ENCODE results near the gene ADAMTS2.

Gene ADAMTS2

GRCh38 chr5:179301376-179301775, 43.9 kb downstream of the ADAMTS2 start:
- H3K9ac ChIP-seq (ENCODE audit: low read depth, low read length), result no peak overlapping the region
- H3K9me3 ChIP-seq (ENCODE audit: control insufficient read depth, insufficient read depth, low read length), result no peaks in the 10 kb centered on the region
- no peak overlapping the region for H3K4me3 ChIP-seq (ENCODE audit: low read depth, low read length)
- H3K27me3 ChIP-seq (ENCODE audit: control insufficient read depth, insufficient read depth, low read length), result no peaks in the 10 kb centered on the region
- H3K36me3 ChIP-seq (ENCODE audit: control insufficient read depth, insufficient read depth, low read length), result no peaks in the 10 kb centered on the region
- H3K4me1 ChIP-seq (ENCODE audit: control insufficient read depth, insufficient read depth, low read length), result no peaks in the 10 kb centered on the region

DNA sequence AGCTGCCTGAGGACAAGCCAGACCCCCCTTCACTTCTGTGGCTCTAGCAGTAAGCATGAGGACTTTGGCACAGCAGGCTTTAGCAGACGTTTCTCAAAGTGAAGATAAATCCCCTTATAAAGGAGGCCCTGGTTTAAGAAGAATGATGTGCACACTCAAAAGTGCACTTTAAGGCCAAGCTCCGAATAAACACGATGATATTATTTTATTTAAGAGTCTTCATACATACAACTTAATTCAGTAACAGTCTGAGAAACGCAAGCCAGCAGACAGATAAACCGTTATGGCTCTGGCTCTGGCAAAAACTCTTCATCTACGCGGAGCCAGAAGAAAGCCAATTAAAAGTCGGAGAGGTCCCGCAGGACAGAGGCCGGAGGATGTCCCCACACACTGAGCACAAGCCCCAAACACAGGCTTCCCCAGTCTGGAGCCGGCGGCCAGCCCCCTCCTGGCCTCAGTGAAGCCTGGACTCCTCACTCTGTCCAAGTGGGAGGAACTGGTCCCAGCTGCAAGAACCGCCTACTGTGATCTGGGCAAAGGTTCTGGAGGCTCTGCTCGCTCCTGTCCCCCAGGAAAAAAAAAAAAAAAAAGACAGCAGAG, 44.6 kb downstream of the ADAMTS2 start:
- no peak overlapping the region for H3K4me3 ChIP-seq (ENCODE audit: low read depth, low read length)
- no peaks in the 10 kb centered on the region for H3K9me3 ChIP-seq (ENCODE audit: control insufficient read depth, insufficient read depth, low read length)
- no peaks in the 10 kb centered on the region for H3K4me1 ChIP-seq (ENCODE audit: control insufficient read depth, insufficient read depth, low read length)
- H3K36me3 ChIP-seq (ENCODE audit: control insufficient read depth, insufficient read depth, low read length), result no peaks in the 10 kb centered on the region
- H3K9ac ChIP-seq (ENCODE audit: low read depth, low read length), result no peak overlapping the region
- no peaks in the 10 kb centered on the region for H3K27me3 ChIP-seq (ENCODE audit: control insufficient read depth, insufficient read depth, low read length)

GRCh38 chr5:179298181-179298993, 46.9 kb downstream of the ADAMTS2 start:
- no peaks in the 10 kb centered on the region for H3K27me3 ChIP-seq (ENCODE audit: control insufficient read depth, insufficient read depth, low read length)
- H3K4me1 ChIP-seq (ENCODE audit: control insufficient read depth, insufficient read depth, low read length), result no peaks in the 10 kb centered on the region
- no peaks in the 10 kb centered on the region for H3K9me3 ChIP-seq (ENCODE audit: control insufficient read depth, insufficient read depth, low read length)
- H3K4me3 ChIP-seq (ENCODE audit: low read depth, low read length), result no peak overlapping the region
- H3K36me3 ChIP-seq (ENCODE audit: control insufficient read depth, insufficient read depth, low read length), result no peaks in the 10 kb centered on the region
- no peak overlapping the region for H3K9ac ChIP-seq (ENCODE audit: low read depth, low read length)

DNA sequence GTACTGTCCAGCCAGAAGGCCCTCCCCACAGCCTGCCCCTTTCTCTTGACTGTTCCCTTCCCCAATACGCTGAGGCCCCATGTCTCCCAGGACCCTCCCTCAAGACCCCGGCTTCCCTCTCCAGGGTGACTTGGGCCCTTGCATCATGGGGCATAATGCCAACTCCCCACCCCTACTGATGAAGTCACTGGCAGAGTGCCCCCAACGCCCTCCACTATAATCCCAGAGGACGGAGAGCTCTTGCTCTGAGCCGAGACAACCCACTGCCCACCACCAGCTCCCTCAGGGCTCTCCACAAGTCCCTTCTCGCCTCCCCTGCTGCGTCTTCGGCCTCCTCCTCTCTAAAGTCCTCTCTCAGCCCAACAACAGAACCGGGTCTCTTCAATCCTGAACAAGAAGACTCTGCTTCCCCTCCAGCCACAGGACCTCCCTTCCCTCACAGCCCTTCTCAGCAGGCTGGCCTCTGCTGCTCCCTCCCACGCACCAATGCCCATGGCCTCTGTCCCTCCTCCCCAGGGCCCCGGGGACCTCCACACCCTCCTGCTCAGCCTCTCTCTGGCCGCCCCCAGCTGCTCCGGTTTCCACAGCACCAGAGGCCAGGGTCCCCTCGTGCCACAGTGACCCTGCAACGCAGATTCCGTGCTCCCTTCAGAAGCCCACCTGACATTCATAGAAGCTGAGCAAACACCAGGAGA, 47.6 kb downstream of the ADAMTS2 start:
- Histone ChIP-seq H3K4me3 (ENCODE audit: low read depth, low read length) (no peak overlapping the region), H3K4me1 (ENCODE audit: control insufficient read depth, insufficient read depth, low read length) (no peaks in the 10 kb centered on the region), H3K36me3 (ENCODE audit: control insufficient read depth, insufficient read depth, low read length) (no peaks in the 10 kb centered on the region), H3K9me3 (ENCODE audit: control insufficient read depth, insufficient read depth, low read length) (no peaks in the 10 kb centered on the region), H3K9ac (ENCODE audit: low read depth, low read length) (no peak overlapping the region), H3K27me3 (ENCODE audit: control insufficient read depth, insufficient read depth, low read length) (no peaks in the 10 kb centered on the region)

DNA sequence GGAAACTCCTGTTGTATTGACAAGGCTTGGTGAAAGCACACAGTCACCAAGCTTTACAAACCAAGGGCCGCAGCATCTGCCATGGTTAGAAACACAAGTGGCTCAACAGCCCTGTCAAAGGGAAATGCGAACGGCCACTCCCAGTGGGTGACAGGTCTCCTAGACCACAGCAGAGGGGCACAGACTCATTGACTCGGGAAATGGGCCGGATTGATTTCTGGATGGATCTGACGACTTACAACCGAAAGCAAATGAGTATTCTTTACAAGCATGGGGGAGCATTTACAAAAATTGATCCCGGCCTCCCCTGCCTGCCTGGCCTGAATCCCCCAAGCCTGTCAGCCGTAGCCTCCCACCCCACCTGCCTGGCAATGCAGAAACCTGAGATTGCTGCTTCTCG, 48.2 kb downstream of the ADAMTS2 start:
- Histone ChIP-seq H3K36me3 (ENCODE audit: control insufficient read depth, insufficient read depth, low read length) (no peaks in the 10 kb centered on the region), H3K9me3 (ENCODE audit: control insufficient read depth, insufficient read depth, low read length) (no peaks in the 10 kb centered on the region), H3K9ac (ENCODE audit: low read depth, low read length) (no peak overlapping the region), H3K4me1 (ENCODE audit: control insufficient read depth, insufficient read depth, low read length) (no peaks in the 10 kb centered on the region), H3K4me3 (ENCODE audit: low read depth, low read length) (no peak overlapping the region), H3K27me3 (ENCODE audit: control insufficient read depth, insufficient read depth, low read length) (no peaks in the 10 kb centered on the region)

DNA sequence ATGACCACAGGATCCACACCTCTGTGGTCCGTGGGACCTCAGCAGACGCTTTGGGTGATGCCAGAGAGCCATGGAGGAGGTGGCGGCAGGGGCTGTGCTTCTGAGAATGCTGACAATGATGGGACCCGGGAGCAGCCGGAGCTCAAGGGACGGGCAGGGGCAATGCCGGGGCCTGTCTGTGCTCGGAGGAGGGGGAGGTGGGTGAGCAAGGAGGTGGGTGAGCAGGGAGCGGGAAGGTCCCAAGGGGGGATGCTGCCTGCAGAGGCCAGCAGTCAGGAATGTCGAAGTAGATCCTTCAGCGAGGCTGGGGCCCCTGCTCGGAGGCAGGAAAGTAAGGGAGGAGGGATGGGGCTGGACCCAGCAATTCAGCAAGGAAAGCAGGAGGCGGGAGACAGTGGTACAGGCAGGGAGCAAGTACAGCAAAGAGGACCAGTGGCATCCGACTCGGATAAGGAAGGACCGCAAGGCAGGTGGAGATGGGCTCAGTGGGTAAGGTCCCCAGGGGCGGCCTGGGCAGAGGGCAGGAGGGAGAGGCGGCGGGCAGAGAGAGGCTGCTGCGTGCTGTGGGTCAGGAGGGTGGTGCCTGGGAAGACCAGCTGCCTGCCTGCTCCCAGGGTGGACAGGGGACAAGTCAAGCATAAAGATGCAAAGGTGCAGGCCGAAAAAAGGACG, 49.0 kb downstream of the ADAMTS2 start:
- no peaks in the 10 kb centered on the region for H3K4me1 ChIP-seq (ENCODE audit: control insufficient read depth, insufficient read depth, low read length)
- no peaks in the 10 kb centered on the region for H3K27me3 ChIP-seq (ENCODE audit: control insufficient read depth, insufficient read depth, low read length)

DNA sequence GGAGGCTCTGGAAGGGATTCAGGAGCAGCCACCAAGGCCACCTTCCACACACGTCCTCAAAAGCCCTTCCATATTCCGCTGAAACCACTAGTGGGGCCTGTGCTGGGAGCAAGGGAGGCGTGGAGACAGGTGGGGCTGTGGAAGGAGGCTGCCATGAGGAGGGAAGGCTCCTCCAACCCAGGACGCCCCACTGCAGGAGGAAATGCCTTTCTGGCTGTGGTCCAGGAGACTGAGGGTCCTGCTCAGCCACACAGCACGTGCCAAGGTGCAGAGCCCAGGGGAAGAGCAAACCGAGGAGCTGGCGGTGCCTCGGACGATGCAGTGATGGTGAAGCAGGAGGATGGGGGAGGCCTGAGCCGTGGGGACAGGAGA, 49.5 kb downstream of the ADAMTS2 start:
- Histone ChIP-seq H3K9ac (ENCODE audit: low read depth, low read length) (no peak overlapping the region), H3K4me3 (ENCODE audit: low read depth, low read length) (no peak overlapping the region), H3K27me3 (ENCODE audit: control insufficient read depth, insufficient read depth, low read length) (no peaks in the 10 kb centered on the region), H3K4me1 (ENCODE audit: control insufficient read depth, insufficient read depth, low read length) (no peaks in the 10 kb centered on the region), H3K36me3 (ENCODE audit: control insufficient read depth, insufficient read depth, low read length) (no peaks in the 10 kb centered on the region), H3K9me3 (ENCODE audit: control insufficient read depth, insufficient read depth, low read length) (no peaks in the 10 kb centered on the region)

More for the DNA sequence above, 49.0 kb downstream of the ADAMTS2 start:
- Histone ChIP-seq H3K36me3 (ENCODE audit: control insufficient read depth, insufficient read depth, low read length) (no peaks in the 10 kb centered on the region), H3K4me3 (ENCODE audit: low read depth, low read length) (no peak overlapping the region), H3K9me3 (ENCODE audit: control insufficient read depth, insufficient read depth, low read length) (no peaks in the 10 kb centered on the region), H3K9ac (ENCODE audit: low read depth, low read length) (no peak overlapping the region)

DNA sequence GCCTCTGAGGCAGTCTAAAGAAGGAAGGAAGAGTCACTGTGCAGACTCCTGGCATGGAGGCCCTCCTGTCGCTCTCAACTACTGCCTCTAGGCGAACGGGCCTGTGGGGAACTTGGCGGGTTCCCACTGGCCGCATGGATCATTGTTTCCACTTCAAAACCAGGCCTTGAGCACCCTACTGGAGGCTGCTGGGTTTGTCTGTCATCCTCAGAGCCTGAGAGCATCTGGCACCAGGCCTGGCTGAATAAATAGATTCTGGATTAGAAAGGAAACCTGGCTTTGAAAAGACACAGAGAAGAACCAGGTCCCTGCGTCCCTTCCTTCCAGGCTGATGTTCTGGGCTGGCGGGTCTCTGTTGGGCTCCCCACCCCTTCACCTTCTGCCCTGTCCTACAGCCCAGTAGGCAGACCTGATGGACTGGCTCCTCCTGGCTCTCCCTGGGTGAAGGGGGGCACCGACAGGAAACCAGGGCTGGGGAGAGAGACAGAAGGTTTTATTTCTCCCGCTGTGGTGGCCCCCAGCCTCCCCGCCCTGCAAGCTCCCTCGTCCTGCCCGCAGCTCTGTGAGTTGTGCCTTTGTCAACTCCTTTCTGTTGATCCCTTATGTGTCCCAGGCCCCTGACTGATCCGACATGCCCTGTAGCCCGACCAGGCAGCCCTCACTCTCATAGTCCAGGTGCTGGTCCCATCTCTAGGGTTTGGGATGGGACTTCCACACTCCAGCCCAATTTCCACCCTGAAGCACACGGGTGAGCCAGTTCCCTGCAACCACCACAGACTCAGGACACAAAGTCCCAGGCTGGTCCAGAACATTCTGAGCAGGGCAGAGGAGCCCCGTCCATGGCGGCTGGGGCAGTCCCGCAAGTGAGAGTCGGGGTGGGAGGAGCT, 50.1 kb downstream of the ADAMTS2 start:
- Histone ChIP-seq H3K9ac (ENCODE audit: low read depth, low read length) (no peak overlapping the region), H3K36me3 (ENCODE audit: control insufficient read depth, insufficient read depth, low read length) (no peaks in the 10 kb centered on the region), H3K9me3 (ENCODE audit: control insufficient read depth, insufficient read depth, low read length) (no peaks in the 10 kb centered on the region), H3K4me1 (ENCODE audit: control insufficient read depth, insufficient read depth, low read length) (no peaks in the 10 kb centered on the region), H3K27me3 (ENCODE audit: control insufficient read depth, insufficient read depth, low read length) (no peaks in the 10 kb centered on the region), H3K4me3 (ENCODE audit: low read depth, low read length) (no peak overlapping the region)

GRCh38 chr5:179294131-179294780, 51.0 kb downstream of the ADAMTS2 start:
- Histone ChIP-seq H3K9ac (ENCODE audit: low read depth, low read length) (no peak overlapping the region), H3K27me3 (ENCODE audit: control insufficient read depth, insufficient read depth, low read length) (no peaks in the 10 kb centered on the region), H3K9me3 (ENCODE audit: control insufficient read depth, insufficient read depth, low read length) (no peaks in the 10 kb centered on the region), H3K4me3 (ENCODE audit: low read depth, low read length) (no peak overlapping the region), H3K36me3 (ENCODE audit: control insufficient read depth, insufficient read depth, low read length) (no peaks in the 10 kb centered on the region), H3K4me1 (ENCODE audit: control insufficient read depth, insufficient read depth, low read length) (no peaks in the 10 kb centered on the region)

DNA sequence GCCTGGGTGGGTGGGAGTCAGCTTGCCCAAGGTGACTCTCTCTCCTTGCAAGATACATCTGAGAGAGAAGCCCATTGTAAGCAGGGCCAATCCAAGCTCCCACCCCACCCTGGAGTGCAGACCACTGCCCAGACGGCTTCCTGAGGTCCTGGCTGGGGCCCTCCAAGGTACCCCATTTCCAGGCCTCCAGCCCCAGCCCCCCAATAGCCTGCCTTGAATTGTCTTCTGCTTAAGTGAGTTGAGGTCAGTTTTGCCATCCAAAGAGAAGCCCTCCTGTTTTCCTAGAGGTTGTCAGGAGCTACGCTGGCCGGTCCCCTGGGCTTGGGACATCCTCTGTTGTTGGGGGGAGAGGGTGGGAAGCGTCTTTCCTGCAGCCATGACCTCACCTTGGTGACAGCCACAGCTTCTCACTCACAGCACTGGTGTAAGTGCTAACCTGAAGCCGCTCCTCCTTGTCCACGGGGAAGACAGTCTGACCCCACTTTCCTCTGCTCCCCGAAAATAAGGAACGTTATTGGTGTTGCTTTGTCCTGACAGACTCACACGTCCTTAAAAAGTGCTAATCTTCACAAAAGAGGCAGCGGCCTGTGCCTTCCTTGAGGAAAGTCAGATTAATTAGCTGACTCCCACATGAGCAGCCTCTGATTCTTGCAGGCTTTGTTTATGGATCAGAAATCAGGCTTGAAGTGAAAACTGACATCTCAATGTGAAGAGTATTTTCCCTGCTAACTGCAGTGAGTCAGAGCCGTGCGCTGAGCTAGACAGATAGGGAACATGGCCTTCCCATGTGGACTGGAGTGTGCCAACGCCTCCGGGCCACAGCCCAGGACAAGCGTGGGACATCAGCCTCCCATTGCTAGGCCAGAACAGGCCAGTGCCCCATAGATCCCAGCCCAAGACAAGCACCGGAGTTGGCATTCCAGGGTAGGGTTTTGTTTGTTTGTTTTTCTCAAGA, 52.3 kb downstream of the ADAMTS2 start:
- Histone ChIP-seq H3K36me3 (ENCODE audit: control insufficient read depth, insufficient read depth, low read length) (no peaks in the 10 kb centered on the region), H3K4me1 (ENCODE audit: control insufficient read depth, insufficient read depth, low read length) (no peaks in the 10 kb centered on the region), H3K27me3 (ENCODE audit: control insufficient read depth, insufficient read depth, low read length) (no peaks in the 10 kb centered on the region), H3K9ac (ENCODE audit: low read depth, low read length) (no peak overlapping the region), H3K4me3 (ENCODE audit: low read depth, low read length) (no peak overlapping the region), H3K9me3 (ENCODE audit: control insufficient read depth, insufficient read depth, low read length) (no peaks in the 10 kb centered on the region)
